Thyroid gland (tissue), 4 donors: Measurements from ENCODE around the gene KIF3B. TPM values are rescaled to one million over a fixed set of nuclear protein-coding genes. Genes with fewer than 3 reads are reported as not detected.

ENCODE experiments used
- DNase-seq, 2 donors: peaks; one replicate each; pipeline ENCODE4 v3.0.0-alpha.2; 2019
- H3K27ac ChIP-seq, 3 donors: fragments of 200-600 bp; sonication (generic); 1 replicate in 2 of 3; 2 replicates in 1 of 3; pipeline ENCODE4 v1.5.1; 2016 to 2019; ENCODE audit warnings: mild to moderate bottlenecking in 1 of 3, moderate library complexity in 1 of 3
- H3K27me3 ChIP-seq: fragments of 200-600 bp; sonication (generic); one replicate; pipeline ENCODE4 v1.5.1; 2019
- H3K36me3 ChIP-seq, 2 donors: fragments of 200-600 bp; sonication (generic); one replicate each; pipeline ENCODE4 v1.5.1; 2016 to 2019
- H3K4me1 ChIP-seq, 2 donors: fragments of 200-600 bp; sonication (generic); one replicate each; pipeline ENCODE4 v1.5.1; 2017 to 2019
- H3K4me3 ChIP-seq, 3 donors: fragments of 200-600 bp; sonication (generic); replicated peaks in 1 of 3; 1 replicate in 2 of 3; 2 replicates in 1 of 3; pipeline ENCODE4 v1.5.1; 2016; ENCODE audit warnings: mild to moderate bottlenecking in 1 of 3
- H3K9me3 ChIP-seq: fragments of 200-600 bp; sonication (generic); one replicate; pipeline ENCODE4 v1.5.1; 2017
- CTCF ChIP-seq, 6 experiments: fragments of 200-600 bp in 3 of 6; fragments of 450-650 bp in 3 of 6; sonication (generic) in 3 of 6; IDR thresholded peaks; one replicate each; pipeline ENCODE4 v1.5.1; 2016 to 2019; ENCODE audit warnings: antibody characterized with exemption in 6 of 6, mild to moderate bottlenecking in 2 of 6, inconsistent platforms in 1 of 6, moderate library complexity in 1 of 6
- POLR2A ChIP-seq, 2 donors: fragments of 450-650 bp; IDR thresholded peaks; one replicate each; pipeline ENCODE4 v1.6.1; 2017; ENCODE audit warnings: antibody characterized with exemption in 2 of 2, mild to moderate bottlenecking in 2 of 2, moderate library complexity in 1 of 2
- WGBS, 2 donors: methylation state at CpG; one replicate each; pipeline ENCODE4 v1.1.5; 2017; 5-methylcytosine and 5-hydroxymethylcytosine counted together
- intact Hi-C: fragments of 100-400 bp; cut with DNase I; formaldehyde crosslinking; loops from one replicate; pipeline ENCODE4 v1.15.1; 2023
- total RNA-seq, 4 donors: library from RNA; depleted of rRNA; stranded (reverse); fragments of >200 nt; gene quantifications; one replicate each; pipeline ENCODE4 v1.2.3, GENCODE V29; 2016

Gene KIF3B
- total RNA-seq, 4 donors from 2014 or later: 31.0 to 35.5 (median 32.7) TPM

- Histone ChIP-seq H3K4me1 (peaks cover 33 to 58% of the 10 kb centered on the region in 2 donors), H3K27me3 (no peaks in the 10 kb centered on the region), H3K36me3 (no peaks in the 10 kb centered on the region), H3K27ac (peak overlapping the region; percentile 49 to 96 (median 82)), H3K9me3 (no peaks in the 10 kb centered on the region), H3K4me3 (peak overlapping the region in 1 of 3 donors; percentile 89)
- WGBS, 2 donors: 9 to 19% methylated on average over 5 of the region's 5 CpGs
- TF ChIP-seq POLR2A (IDR thresholded peaks at IDR 0.05) (no peak), CTCF (IDR thresholded peaks at IDR 0.05) (no peak)
- no peak for DNase-seq
- intact Hi-C loops: no loop called here
These were observed 82.8 kb downstream of the KIF3B start for GRCh38 chr20:32360333-32360634.

GRCh38 chr20:32362901-32363364, 85.5 kb downstream of the KIF3B start:
- Histone ChIP-seq H3K27ac (peak overlapping the region in 1 of 3 donors; percentile 39), H3K9me3 (no peaks in the 10 kb centered on the region), H3K4me1 (peaks cover 31 to 60% of the 10 kb centered on the region in 2 donors), H3K36me3 (no peaks in the 10 kb centered on the region), H3K4me3 (no peak overlapping the region), H3K27me3 (no peaks in the 10 kb centered on the region)
- TF ChIP-seq POLR2A (IDR thresholded peaks at IDR 0.05): no peak
- TF ChIP-seq CTCF (IDR thresholded peaks at IDR 0.05): no peak
- WGBS, 2 donors: 49 to 50% methylated on average over 4 of the region's 4 CpGs
- intact Hi-C loops: no loop called here
- DNase-seq: no peak

GRCh38 chr20:32363492-32363891, 86.0 kb downstream of the KIF3B start:
- WGBS, 2 donors: 84 to 89% methylated on average over 2 of the region's 2 CpGs
- no peak for DNase-seq
- Histone ChIP-seq H3K27me3 (no peaks in the 10 kb centered on the region), H3K4me3 (no peak overlapping the region), H3K9me3 (no peaks in the 10 kb centered on the region), H3K27ac (no peak overlapping the region), H3K4me1 (peaks cover 34 to 65% of the 10 kb centered on the region in 2 donors), H3K36me3 (no peaks in the 10 kb centered on the region)
- intact Hi-C loops: no loop called here
- TF ChIP-seq POLR2A (IDR thresholded peaks at IDR 0.05) (no peak), CTCF (IDR thresholded peaks at IDR 0.05) (no peak)

GRCh38 chr20:32364554-32365208, 87.2 kb downstream of the KIF3B start:
- no peak for DNase-seq
- 89 to 91% methylated on average over 7 of the region's 7 CpGs for WGBS, 2 donors
- no peak for TF ChIP-seq CTCF (IDR thresholded peaks at IDR 0.05)
- no peaks in the 10 kb centered on the region for H3K36me3 ChIP-seq
- no peak overlapping the region for H3K27ac ChIP-seq
- intact Hi-C loops: no loop called here
- peaks cover 38 to 73% of the 10 kb centered on the region in 2 donors for H3K4me1 ChIP-seq
- H3K9me3 ChIP-seq: no peaks in the 10 kb centered on the region
- H3K4me3 ChIP-seq: no peak overlapping the region
- no peaks in the 10 kb centered on the region for H3K27me3 ChIP-seq

- H3K4me1 ChIP-seq: peaks cover 38 to 72% of the 10 kb centered on the region in 2 donors
- no peaks in the 10 kb centered on the region for H3K27me3 ChIP-seq
- H3K27ac ChIP-seq: no peak overlapping the region
- 72 to 76% methylated on average over 5 of the region's 5 CpGs for WGBS, 2 donors
- no peaks in the 10 kb centered on the region for H3K36me3 ChIP-seq
- TF ChIP-seq POLR2A (IDR thresholded peaks at IDR 0.05): no peak
- TF ChIP-seq CTCF (IDR thresholded peaks at IDR 0.05): no peak
- no peak overlapping the region for H3K4me3 ChIP-seq
- no peak for DNase-seq
- intact Hi-C loops: no loop called here
- no peaks in the 10 kb centered on the region for H3K9me3 ChIP-seq
These were observed 88.1 kb downstream of the KIF3B start for GRCh38 chr20:32365564-32365963.
